Measurements from ENCODE around the gene ADAMTS20.

ADAMTS20 gene

GRCh38 chr12:43551971-43552559 is at the start of gene ADAMTS20:
TSS of gene ADAMTS20 (minus strand) at chr12:43552203. CDS start at chr12:43551921, 282 bp downstream.
- FAIRE-seq (no peak), DNase-seq (ENCODE audit: insufficient read length, low spot score) (no peak)
- no peak for TF ChIP-seq POLR2A (IDR thresholded peaks at IDR 0.05; ENCODE audit: low read depth, low read length)

GRCh38 chr12:43599708-43600107 is 47.7 kb upstream of the ADAMTS20 start:
- DNase-seq (ENCODE audit: insufficient read length, low spot score): no peak
- no peak for FAIRE-seq
- TF ChIP-seq POLR2A (IDR thresholded peaks at IDR 0.05; ENCODE audit: low read depth, low read length): no peak

DNA sequence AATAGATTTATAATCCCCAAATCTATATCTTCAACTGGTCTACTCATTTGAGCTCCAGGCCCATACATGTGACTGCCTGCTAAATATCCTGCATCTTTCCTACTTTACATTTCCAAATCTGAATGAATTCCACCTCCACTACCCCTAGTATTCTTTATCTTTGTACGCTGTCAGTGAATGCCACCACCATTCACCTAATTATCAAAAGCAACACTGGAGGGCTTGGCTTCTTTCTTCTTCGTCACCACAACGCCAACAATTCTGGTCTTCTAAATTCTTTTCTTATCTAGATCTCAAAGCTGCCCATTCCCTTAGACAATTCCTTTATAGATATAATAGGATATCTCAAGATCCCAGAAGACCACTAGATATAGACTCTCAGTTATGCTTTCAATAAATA is 47.1 kb upstream of the ADAMTS20 start:
- FAIRE-seq (no peak), DNase-seq (ENCODE audit: insufficient read length, low spot score) (no peak)
- TF ChIP-seq POLR2A (IDR thresholded peaks at IDR 0.05; ENCODE audit: low read depth, low read length): no peak

- no peak for TF ChIP-seq POLR2A (IDR thresholded peaks at IDR 0.05; ENCODE audit: low read depth, low read length)
- FAIRE-seq (no peak), DNase-seq (ENCODE audit: insufficient read length, low spot score) (no peak)
These were observed 38.3 kb upstream of the ADAMTS20 start for GRCh38 chr12:43590307-43590706.

- DNase-seq (ENCODE audit: insufficient read length, low spot score): no peak
- no peak for FAIRE-seq
- no peak for TF ChIP-seq POLR2A (IDR thresholded peaks at IDR 0.05; ENCODE audit: low read depth, low read length)
These were observed 34.7 kb upstream of the ADAMTS20 start for GRCh38 chr12:43586646-43587245.

DNA sequence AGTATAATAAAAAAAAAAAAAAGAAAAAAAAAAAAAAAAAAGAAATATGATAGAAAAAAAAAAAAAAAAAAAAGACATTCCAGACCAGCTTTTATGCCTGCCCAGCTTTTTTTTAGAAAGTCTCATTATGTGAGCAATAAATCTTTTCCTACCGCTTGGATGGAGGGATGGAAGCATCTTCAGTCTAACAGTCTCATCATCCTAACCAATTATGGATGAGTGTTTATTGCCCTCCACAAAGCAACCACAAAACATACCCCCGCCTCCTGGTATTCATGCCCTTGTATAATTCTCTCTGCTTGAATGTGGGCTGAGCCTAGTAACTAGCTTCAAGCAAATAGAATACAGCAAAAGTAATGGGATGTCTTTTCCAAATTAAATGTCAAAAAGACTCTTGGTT is 33.7 kb upstream of the ADAMTS20 start:
- no peak for TF ChIP-seq POLR2A (IDR thresholded peaks at IDR 0.05; ENCODE audit: low read depth, low read length)
- DNase-seq (ENCODE audit: insufficient read length, low spot score) (no peak), FAIRE-seq (no peak)

GRCh38 chr12:43580601-43581000 is 28.6 kb upstream of the ADAMTS20 start:
- TF ChIP-seq POLR2A (IDR thresholded peaks at IDR 0.05; ENCODE audit: low read depth, low read length): no peak
- DNase-seq (ENCODE audit: insufficient read length, low spot score) (no peak), FAIRE-seq (no peak)

GRCh38 chr12:43579206-43579605 is 27.2 kb upstream of the ADAMTS20 start:
- FAIRE-seq: no peak
- no peak for DNase-seq (ENCODE audit: insufficient read length, low spot score)
- no peak for TF ChIP-seq POLR2A (IDR thresholded peaks at IDR 0.05; ENCODE audit: low read depth, low read length)

- no peak for DNase-seq (ENCODE audit: insufficient read length, low spot score)
- no peak for FAIRE-seq
- TF ChIP-seq POLR2A (IDR thresholded peaks at IDR 0.05; ENCODE audit: low read depth, low read length): no peak
These were observed 26.8 kb upstream of the ADAMTS20 start for GRCh38 chr12:43578782-43579181.

- FAIRE-seq (no peak), DNase-seq (ENCODE audit: insufficient read length, low spot score) (no peak)
- TF ChIP-seq POLR2A (IDR thresholded peaks at IDR 0.05; ENCODE audit: low read depth, low read length): no peak
These were observed 25.4 kb upstream of the ADAMTS20 start for GRCh38 chr12:43577381-43577780.

DNA sequence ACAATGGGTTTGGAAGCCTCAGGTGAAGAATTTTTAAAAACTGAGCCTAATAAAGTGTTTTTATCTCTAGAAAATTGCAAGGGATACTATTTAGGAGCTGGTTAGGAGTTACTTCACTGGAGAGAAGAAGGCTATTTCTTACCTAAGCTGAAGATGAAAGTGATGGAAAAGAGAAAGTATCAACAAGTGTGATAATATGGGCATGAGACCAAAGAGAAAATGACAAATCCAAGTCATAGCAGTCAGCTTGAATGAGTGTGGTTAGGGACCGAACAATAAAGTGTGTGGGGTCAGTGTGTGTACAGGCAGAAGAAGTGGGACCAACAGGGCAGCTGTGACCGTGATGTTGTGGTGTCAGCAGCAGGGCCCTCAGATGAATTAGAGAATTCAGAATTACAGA is 24.2 kb upstream of the ADAMTS20 start:
- no peak for TF ChIP-seq POLR2A (IDR thresholded peaks at IDR 0.05; ENCODE audit: low read depth, low read length)
- FAIRE-seq (no peak), DNase-seq (ENCODE audit: insufficient read length, low spot score) (no peak)

DNA sequence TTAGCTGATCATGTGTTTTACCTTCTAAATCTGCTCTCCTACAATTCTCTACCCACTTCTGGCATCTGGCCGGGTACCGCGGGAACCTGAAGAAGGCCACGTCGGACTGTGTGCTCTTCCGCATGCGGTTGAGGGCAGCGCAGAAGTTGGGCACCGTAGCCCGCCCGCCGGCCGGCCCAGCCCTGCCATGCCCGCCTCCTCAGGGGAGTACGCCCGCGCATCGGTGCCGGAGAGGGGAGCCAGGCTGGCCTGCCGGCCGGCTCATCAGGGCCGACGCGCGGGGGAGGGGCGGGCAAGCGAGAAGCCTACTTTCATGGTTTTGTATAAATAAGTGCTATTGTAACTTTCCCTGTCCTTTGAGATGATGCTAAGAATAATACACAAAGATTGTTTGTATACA is 19.9 kb upstream of the ADAMTS20 start:
- DNase-seq (ENCODE audit: insufficient read length, low spot score) (no peak), FAIRE-seq (no peak)
- TF ChIP-seq POLR2A (IDR thresholded peaks at IDR 0.05; ENCODE audit: low read depth, low read length): no peak

- DNase-seq (ENCODE audit: insufficient read length, low spot score) (no peak), FAIRE-seq (no peak)
- no peak for TF ChIP-seq POLR2A (IDR thresholded peaks at IDR 0.05; ENCODE audit: low read depth, low read length)
These were observed 4.1 kb upstream of the ADAMTS20 start for GRCh38 chr12:43556057-43556456.

DNA sequence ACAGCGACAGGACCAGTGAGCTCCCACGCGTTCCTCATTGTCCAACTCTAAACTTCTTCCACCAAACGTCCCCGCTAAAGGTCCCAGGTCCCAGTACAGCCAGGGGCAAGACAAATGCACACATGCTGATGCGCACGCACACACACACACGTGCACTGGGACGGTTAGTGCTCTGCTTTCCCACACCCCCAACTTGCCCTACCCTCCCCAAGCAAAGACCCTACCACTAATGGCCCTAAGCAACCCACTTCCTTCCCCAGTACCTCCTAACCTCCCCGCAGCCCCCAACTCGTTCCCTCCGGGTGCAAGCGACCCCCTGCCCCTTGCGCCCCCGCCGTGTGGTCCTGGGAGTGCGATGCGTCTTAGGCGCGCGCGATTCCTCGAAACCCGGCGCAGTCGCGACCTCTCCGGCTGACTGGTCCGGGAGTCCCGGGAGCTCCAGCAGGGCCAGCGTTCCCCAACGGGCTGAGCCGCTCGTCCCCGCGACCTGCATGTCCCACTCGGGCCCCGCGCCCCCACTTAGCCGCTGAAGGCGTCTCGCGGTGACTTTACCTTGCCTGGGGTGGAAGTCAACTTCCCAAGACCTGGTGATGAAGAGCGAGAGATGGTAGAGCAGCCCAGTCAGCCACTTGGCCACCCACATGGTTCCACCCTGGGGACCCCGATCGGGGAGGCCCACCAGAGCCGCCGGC is 578 bp downstream of the ADAMTS20 start:
- FAIRE-seq: no peak
- no peak for DNase-seq (ENCODE audit: insufficient read length, low spot score)
- no peak for TF ChIP-seq POLR2A (IDR thresholded peaks at IDR 0.05; ENCODE audit: low read depth, low read length)

DNA sequence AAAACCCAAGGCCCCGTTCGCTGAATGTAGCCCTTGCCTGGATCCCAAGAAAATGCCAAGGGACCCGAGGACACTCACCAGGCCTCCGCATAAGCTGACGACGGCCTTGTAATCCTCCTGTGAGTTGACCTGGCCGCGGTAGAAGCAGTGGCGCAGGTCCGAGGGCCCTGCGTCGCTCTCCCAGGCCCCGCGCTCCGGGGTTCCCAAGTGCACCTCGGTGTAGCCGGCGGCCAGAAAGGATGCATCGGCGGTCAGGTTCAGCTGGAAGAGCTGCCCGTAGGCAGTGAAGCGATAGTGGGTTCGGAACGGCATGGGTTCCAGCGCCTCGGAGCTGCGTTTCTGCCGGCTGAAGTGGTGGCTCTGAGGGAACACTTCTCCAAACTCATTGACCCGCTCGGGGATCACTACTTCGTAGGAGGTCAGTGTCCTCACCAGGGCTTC is 1.2 kb downstream of the ADAMTS20 start:
- FAIRE-seq: no peak
- TF ChIP-seq POLR2A (IDR thresholded peaks at IDR 0.05; ENCODE audit: low read depth, low read length): no peak

More for the DNA sequence above, 1.2 kb downstream of the ADAMTS20 start:
- DNase-seq (ENCODE audit: insufficient read length, low spot score): no peak
